ENCODE results near the gene KLF15.

The KLF15 gene

GRCh38 chr3:126319701-126320295 is 37.4 kb downstream of the KLF15 start:
- DNase-seq (ENCODE audit: low spot score) = no peak

GRCh38 chr3:126317029-126317996 is 39.9 kb downstream of the KLF15 start:
- no peak for DNase-seq (ENCODE audit: low spot score)

GRCh38 chr3:126316501-126316939 is 40.7 kb downstream of the KLF15 start:
- no peak for DNase-seq (ENCODE audit: low spot score)

- DNase-seq (ENCODE audit: low spot score) = no peak
Measured at GRCh38 chr3:126316031-126316461, 41.2 kb downstream of the KLF15 start.

- DNase-seq (ENCODE audit: low spot score) = no peak
Measured at GRCh38 chr3:126314790-126315658, 42.2 kb downstream of the KLF15 start.

GRCh38 chr3:126314305-126314789 is 42.9 kb downstream of the KLF15 start:
- DNase-seq (ENCODE audit: low spot score) = no peak

- peak; percentile 10 for DNase-seq (ENCODE audit: low spot score)
Measured at GRCh38 chr3:126313580-126314304, 43.5 kb downstream of the KLF15 start.

GRCh38 chr3:126313166-126313565 is 44.0 kb downstream of the KLF15 start:
- DNase-seq (ENCODE audit: low spot score) = no peak

GRCh38 chr3:126312341-126312740 is 44.9 kb downstream of the KLF15 start:
- DNase-seq (ENCODE audit: low spot score) = no peak

- no peak for DNase-seq (ENCODE audit: low spot score)
Measured at GRCh38 chr3:126311338-126311978, 45.8 kb downstream of the KLF15 start.

GRCh38 chr3:126310816-126311215 is 46.4 kb downstream of the KLF15 start:
- no peak for DNase-seq (ENCODE audit: low spot score)

GRCh38 chr3:126309861-126310655 is 47.1 kb downstream of the KLF15 start:
- DNase-seq (ENCODE audit: low spot score) = no peak

- DNase-seq (ENCODE audit: low spot score) = no peak
Measured at GRCh38 chr3:126309165-126309564, 48.0 kb downstream of the KLF15 start.

- no peak for DNase-seq (ENCODE audit: low spot score)
Measured at GRCh38 chr3:126308394-126309125, 48.6 kb downstream of the KLF15 start.

- DNase-seq (ENCODE audit: low spot score) = no peak
Measured at GRCh38 chr3:126307591-126308393, 49.4 kb downstream of the KLF15 start.

GRCh38 chr3:126306888-126307482 is 50.2 kb downstream of the KLF15 start:
- no peak for DNase-seq (ENCODE audit: low spot score)

- DNase-seq (ENCODE audit: low spot score) = no peak
Measured at GRCh38 chr3:126306397-126306796, 50.8 kb downstream of the KLF15 start.

GRCh38 chr3:126305427-126305826 is 51.8 kb downstream of the KLF15 start:
- no peak for DNase-seq (ENCODE audit: low spot score)
